Breast epithelium (tissue), 4 donors: ENCODE measurements around the gene ABITRAM. TPM values are rescaled to one million over a fixed set of nuclear protein-coding genes. Genes with fewer than 3 reads are reported as not detected.
A peak's percentile ranks its signal among the peaks of the same experiment; 100 is the strongest.
"Not testable (repeated sequence)": the region's sequence is repeated elsewhere in the genome, so short reads cannot be mapped to it uniquely, and the experiment has no call there.

Experiments used
- DNase-seq, 2 donors: peaks; one replicate each; pipeline ENCODE4 v3.0.0-alpha.2; 2019; ENCODE audit warnings: low spot score in 2 of 2
- H3K27ac ChIP-seq, 2 donors: fragments of 200-600 bp; sonication (generic) in 1 of 2; one replicate each; pipeline ENCODE4 v1.5.1; 2016 to 2019; ENCODE audit warnings: mild to moderate bottlenecking in 1 of 2
- H3K27me3 ChIP-seq, 2 donors: fragments of 200-600 bp; sonication (generic) in 1 of 2; one replicate each; pipeline versions ENCODE4 v1.5.1 to v1.6.0; 2017 to 2019; ENCODE audit warnings: control low read depth in 1 of 2, mild to moderate bottlenecking in 1 of 2
- H3K36me3 ChIP-seq: fragments of 200-600 bp; one replicate; pipeline ENCODE4 v1.5.1; 2019
- H3K4me1 ChIP-seq, 2 donors: fragments of 200-600 bp; sonication (generic); one replicate each; pipeline ENCODE4 v1.5.1; 2016 to 2019; ENCODE audit warnings: control low read depth in 1 of 2
- H3K4me3 ChIP-seq, 3 donors: fragments of 200-600 bp; sonication (generic); 1 replicate in 2 of 3; 2 replicates in 1 of 3; pipeline ENCODE4 v1.5.1; 2016 to 2019; ENCODE audit warnings: mild to moderate bottlenecking in 3 of 3, moderate library complexity in 2 of 3
- H3K9me3 ChIP-seq, 2 donors: fragments of 200-600 bp; sonication (generic) in 1 of 2; one replicate each; pipeline ENCODE4 v1.5.1; 2016 to 2019; ENCODE audit warnings: control low read depth in 1 of 2
- POLR2A ChIP-seq: fragments of 450-650 bp; IDR thresholded peaks from one replicate; pipeline ENCODE4 v1.6.1; 2016; ENCODE audit warnings: antibody characterized with exemption, mild to moderate bottlenecking, moderate library complexity
- POLR2AphosphoS5 ChIP-seq, 3 donors: sonication (generic); formaldehyde crosslinking; IDR thresholded peaks; one replicate each; pipeline ENCODE4 v1.6.1; 2017; ENCODE audit warnings: antibody characterized with exemption in 3 of 3
- intact Hi-C: fragments of 100-400 bp; cut with DNase I; formaldehyde crosslinking; loops from one replicate; pipeline ENCODE4 v1.15.1; 2023; ENCODE audit warnings: low total_unique reads
- total RNA-seq, 3 donors: library from RNA; depleted of rRNA; stranded (reverse); fragments of >200 nt; gene quantifications; one replicate each; pipeline ENCODE4 v1.1.0, GENCODE V29; 2016
- TF ChIP-seq, protein P1 (sequence below), 3 donors: fragments of 450-650 bp; IDR thresholded peaks; one replicate each; pipeline ENCODE4 v1.5.1; 2016 to 2017; ENCODE audit warnings: antibody characterized with exemption in 3 of 3, mild to moderate bottlenecking in 3 of 3, moderate library complexity in 3 of 3

ABITRAM gene, protein sequence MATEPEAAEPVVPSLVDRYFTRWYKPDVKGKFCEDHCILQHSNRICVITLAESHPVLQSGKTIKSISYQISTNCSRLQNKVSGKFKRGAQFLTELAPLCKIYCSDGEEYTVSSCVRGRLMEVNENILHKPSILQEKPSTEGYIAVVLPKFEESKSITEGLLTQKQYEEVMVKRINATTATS
- 10 to 100 TPM in 1 of 3 donors, 1 to 10 TPM in 2; 9.1 to 13.9 (median 9.5) TPM for total RNA-seq

DNA sequence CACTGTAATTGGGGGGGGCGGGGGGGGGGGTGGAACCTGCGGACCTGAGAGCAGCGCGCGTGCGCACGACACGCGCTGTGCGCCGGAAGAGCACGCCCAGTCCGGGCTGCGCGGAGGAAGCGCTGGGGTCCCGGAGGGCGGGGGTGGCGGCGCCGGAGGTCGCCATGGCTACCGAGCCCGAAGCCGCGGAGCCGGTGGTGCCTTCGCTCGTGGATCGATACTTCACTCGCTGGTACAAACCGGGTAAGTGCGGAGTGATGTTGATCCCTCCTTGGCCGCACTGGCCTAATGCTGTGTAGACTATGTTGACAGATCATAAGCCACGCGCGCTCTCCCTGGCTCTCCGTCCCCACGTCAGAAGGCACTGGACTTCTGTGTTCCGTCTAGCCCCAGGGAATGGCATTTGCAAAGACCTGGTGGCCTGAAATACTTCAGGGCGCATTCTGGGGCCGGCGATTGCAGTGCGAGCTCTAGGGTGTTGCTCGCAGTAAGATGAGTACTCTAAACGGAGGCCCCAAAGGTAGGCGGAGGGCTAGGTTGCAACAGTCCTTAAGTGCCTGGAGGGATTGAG is at the start of gene ABITRAM:
Gene ABITRAM, plus strand, starts transcription at position 78 of the 571 bp plus-strand sequence. Its CDS starts 87 bp downstream, at position 165.
- TF ChIP-seq POLR2A = no peak
- peak in 2 of 3 donors; percentile 7 for TF ChIP-seq POLR2AphosphoS5 (IDR thresholded peaks at IDR 0.05)
- TF ChIP-seq, protein P1, sequence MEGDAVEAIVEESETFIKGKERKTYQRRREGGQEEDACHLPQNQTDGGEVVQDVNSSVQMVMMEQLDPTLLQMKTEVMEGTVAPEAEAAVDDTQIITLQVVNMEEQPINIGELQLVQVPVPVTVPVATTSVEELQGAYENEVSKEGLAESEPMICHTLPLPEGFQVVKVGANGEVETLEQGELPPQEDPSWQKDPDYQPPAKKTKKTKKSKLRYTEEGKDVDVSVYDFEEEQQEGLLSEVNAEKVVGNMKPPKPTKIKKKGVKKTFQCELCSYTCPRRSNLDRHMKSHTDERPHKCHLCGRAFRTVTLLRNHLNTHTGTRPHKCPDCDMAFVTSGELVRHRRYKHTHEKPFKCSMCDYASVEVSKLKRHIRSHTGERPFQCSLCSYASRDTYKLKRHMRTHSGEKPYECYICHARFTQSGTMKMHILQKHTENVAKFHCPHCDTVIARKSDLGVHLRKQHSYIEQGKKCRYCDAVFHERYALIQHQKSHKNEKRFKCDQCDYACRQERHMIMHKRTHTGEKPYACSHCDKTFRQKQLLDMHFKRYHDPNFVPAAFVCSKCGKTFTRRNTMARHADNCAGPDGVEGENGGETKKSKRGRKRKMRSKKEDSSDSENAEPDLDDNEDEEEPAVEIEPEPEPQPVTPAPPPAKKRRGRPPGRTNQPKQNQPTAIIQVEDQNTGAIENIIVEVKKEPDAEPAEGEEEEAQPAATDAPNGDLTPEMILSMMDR (IDR thresholded peaks at IDR 0.05) = no peak
- Histone ChIP-seq H3K9me3 (no peaks in the 10 kb centered on the region), H3K4me1 (peaks cover 0 to 10% of the 10 kb centered on the region in 2 donors), H3K4me3 (peak within 1 kb of the TSS; percentile 75 to 85 (median 83)), H3K27me3 (no peaks in the 10 kb centered on the region), H3K36me3 (no peaks in the 10 kb centered on the region), H3K27ac (peak within 1 kb of the TSS; percentile 95)
- intact Hi-C loops = loop anchor here (5.0 kb wide), 1 partner anchor 382 kb away; no protein-coding TSS in a partner anchor
- peak in 1 of 2 donors; percentile 55 for DNase-seq

DNA sequence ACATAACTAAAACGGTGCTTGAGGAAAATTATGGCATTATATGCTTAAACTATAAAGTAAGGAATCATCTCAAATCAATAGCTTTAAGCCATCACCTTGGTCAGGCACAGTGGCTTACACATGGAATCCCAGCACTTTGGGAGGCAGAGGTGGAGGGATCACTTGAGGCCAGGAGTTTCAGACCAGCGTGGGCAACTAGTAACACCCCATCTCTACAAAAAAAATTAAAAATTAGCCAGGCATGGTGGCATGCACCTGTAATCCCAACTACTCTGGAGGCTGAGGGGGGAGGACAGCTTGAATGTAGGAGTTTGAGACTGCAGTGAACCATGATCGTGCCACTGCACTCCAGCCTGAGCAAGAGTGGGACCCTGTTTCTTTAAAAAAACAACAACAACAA is 49.5 kb upstream of the ABITRAM start:
- DNase-seq = no peak
- H3K27ac ChIP-seq = no peak overlapping the region
- no peak overlapping the region for H3K4me3 ChIP-seq
- no peaks in the 10 kb centered on the region for H3K27me3 ChIP-seq
- peaks cover 3% of the 10 kb centered on the region for H3K36me3 ChIP-seq
- intact Hi-C loops = no loop called here
- TF ChIP-seq POLR2A (no peak), POLR2AphosphoS5 (IDR thresholded peaks at IDR 0.05) (no peak)
- TF ChIP-seq, protein P1 (IDR thresholded peaks at IDR 0.05) = no peak
- H3K4me1 ChIP-seq = no peaks in the 10 kb centered on the region
- H3K9me3 ChIP-seq = no peaks in the 10 kb centered on the region

DNA sequence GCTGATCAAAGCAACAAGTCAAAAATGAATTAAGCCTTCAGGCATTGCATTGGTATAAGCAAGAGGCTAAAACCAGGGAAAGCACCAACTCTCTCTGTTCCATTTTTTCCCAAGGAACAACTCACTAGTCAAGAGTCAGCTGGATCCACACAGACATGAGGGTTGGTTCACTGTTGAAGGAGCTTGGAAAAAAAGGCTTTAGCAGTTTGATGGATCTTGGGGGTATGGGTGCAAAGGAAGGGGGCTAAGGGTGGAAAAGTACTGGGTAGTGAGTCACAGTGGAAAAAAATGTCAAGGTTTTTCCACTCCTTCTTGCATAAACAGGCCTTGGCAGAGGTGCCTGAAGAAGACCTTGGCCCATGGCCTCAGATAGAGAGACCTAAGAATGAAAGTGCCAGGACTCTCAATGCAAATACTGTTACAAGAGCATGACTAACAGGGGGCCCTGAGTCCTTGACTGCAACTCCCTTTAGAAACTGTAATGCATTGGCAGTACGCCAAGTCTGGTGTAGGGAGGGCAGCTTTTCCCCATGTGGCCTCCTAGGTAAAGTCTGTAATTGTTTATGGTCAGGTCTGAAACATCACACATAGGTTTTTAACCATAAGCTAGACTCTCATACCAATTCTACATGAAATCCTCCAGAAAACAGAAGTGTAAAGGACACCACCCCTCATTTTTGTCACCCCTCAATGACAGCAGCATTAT is 48.4 kb upstream of the ABITRAM start:
- H3K4me3 ChIP-seq = no peak overlapping the region
- no peak overlapping the region for H3K27ac ChIP-seq
- no peak for TF ChIP-seq POLR2A
- TF ChIP-seq POLR2AphosphoS5 (IDR thresholded peaks at IDR 0.05) = no peak
- TF ChIP-seq, protein P1 (IDR thresholded peaks at IDR 0.05) = no peak
- intact Hi-C loops = no loop called here
- H3K9me3 ChIP-seq = no peaks in the 10 kb centered on the region
- no peaks in the 10 kb centered on the region for H3K4me1 ChIP-seq
- DNase-seq = no peak
- H3K36me3 ChIP-seq = peaks cover 4% of the 10 kb centered on the region
- H3K27me3 ChIP-seq = no peaks in the 10 kb centered on the region

DNA sequence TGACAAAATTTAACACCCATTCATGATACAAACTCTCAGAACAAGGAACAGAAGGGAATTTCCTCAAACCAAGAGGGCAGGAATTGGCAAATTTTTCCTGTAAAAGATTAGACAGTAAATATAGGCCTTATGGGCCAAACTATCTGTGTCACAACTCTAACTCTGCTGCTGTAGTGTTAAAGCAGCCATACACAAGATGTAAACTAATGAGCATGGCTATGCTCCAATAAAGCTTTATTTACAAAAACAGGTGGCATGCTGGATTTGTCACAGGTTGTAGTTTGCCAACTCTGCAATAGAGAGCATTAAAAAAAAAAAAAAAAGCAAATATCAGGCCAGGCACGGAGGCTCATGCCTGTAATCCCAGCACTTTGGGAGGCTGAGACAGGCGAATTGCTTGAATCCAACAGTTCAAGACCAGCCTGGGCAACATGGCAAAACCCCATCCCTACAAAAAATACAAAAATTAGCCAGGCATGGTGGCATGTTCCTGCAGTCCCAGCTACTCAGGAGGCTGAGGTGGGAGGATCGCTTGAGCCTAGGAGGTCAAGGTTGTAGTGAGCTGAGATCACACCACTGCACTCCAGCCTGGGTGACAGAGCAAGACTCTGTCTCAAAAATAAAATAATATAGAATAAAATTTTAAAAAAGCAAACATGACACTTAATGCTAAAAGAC is 47.5 kb upstream of the ABITRAM start:
- H3K4me1 ChIP-seq, H3K36me3 ChIP-seq, H3K9me3 ChIP-seq, H3K27ac ChIP-seq, intact Hi-C loops, H3K27me3 ChIP-seq, H3K4me3 ChIP-seq, DNase-seq: not testable (repeated sequence)

GRCh38 chr9:108889649-108890067 is 44.5 kb upstream of the ABITRAM start:
- intact Hi-C loops = no loop called here
- no peak for DNase-seq
- no peaks in the 10 kb centered on the region for H3K9me3 ChIP-seq
- H3K27me3 ChIP-seq = no peaks in the 10 kb centered on the region
- H3K36me3 ChIP-seq = peaks cover 17% of the 10 kb centered on the region
- H3K27ac ChIP-seq = no peak overlapping the region
- no peak overlapping the region for H3K4me3 ChIP-seq
- no peaks in the 10 kb centered on the region for H3K4me1 ChIP-seq
- TF ChIP-seq POLR2AphosphoS5 (IDR thresholded peaks at IDR 0.05) (no peak), POLR2A (no peak)
- TF ChIP-seq, protein P1 (IDR thresholded peaks at IDR 0.05) = no peak
